GM21737 (cell line): ENCODE results near the gene SRSF4.

Experiments used
- ATAC-seq: cut with Tn5 transposase; IDR thresholded peaks from one replicate; pipeline ENCODE4 v1.9.1; 2021; ENCODE audit warnings: mild to moderate bottlenecking, moderate library complexity; ENCODE audit not compliant: unreplicated experiment

SRSF4 gene

GRCh38 chr1:29201595-29202051 is 19.9 kb upstream of the SRSF4 start:
- ATAC-seq = no peak

DNA sequence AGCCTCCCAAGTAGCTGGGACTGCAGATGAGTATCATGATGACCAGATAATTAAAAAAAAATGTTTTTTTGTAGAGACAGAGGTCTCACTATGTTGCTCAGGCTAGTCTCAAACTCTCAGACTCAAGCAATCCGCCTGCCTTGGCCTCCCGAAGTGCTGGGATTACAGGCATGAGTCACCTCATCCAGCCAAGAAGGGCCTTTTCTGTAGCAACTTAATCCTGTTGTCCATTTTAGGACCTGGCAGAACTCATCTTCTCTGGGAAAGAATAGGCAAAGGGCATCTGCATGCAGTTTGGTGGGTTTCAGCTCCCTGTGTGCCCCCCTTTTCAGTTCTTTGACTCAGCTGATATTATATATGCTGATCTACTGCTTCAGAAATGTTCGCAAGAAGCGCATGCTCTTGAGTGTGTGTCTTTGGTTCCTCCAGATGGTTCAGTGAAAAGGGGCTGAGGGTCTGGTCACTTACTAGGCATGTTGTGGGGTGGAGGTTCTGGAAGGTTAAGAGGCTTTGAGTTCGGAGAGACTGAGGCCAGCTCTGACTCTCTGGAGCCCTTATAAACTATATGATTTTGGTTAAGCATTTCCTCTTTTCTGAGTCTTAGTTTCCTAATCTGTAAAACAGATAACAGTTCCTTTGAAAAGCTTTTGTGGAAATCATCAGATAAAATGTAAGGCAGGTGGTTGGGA is 19.4 kb upstream of the SRSF4 start:
- no peak for ATAC-seq

DNA sequence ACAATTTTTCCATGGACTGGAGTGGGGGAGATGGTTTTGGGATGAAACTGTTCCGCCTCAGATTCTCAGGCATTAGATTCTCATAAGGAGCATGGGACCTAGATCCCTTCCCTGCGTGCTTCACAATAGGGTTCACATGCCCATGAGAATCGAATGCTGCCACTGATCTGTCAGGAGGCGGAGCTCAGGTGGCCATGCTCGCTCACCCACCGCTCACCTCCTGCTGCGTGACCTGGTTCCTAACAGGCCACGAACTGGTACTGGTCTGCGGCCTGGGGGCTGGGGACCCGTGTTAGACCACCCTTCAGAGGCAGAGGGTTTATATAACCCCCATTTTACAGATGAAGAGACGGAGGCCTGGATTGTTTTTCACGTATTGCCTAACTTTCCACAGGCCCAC is 16.3 kb upstream of the SRSF4 start:
- no peak for ATAC-seq

DNA sequence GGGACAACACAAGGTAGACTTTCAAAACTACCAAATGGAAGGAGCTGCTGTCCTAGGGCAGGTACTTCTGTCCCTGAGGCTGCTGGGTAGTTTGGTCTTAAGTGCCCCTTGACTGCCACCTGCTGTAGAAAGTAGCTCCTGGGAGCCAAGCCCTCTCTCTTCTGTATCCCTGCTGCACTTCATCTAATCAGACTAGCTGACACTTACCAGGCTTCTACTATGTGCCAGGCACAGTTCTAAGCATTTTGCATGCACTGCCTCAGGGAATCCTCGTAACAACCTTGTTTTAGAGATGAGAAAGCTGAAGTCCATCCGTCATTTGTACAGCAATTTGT is 15.9 kb upstream of the SRSF4 start:
- no peak for ATAC-seq

DNA sequence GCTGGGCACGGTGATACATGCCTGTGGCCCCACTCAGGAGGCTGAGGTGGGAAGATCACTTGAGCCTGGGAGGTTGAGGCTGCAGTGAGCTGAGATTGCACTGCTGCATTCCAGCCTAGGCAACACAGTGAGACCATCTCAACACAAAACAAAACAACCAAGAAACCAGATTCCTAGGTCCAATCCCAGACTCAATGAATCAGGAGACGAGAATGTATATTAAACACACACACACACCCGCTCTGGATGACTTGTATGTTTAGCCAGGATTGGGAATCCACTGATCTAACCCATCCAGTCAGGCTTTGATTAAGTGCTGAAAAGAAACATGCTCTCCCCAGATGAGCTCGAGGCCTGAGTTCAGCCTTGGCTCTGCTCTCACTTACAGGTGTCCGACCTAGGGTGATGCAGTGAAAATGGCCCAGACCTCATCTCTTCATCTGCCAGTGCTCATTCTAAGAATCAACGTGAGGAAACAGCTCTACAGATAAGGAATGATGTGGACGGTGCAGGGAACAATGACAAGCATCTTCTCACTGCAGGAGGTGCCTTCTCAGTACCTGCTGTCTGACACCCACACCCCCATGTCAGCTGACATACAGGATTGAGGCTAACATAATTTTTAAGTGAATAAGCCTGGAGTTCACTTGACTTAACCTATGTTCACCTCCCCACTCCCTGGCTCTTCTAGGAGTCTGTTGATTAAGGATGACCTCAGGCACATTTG is 15.3 kb upstream of the SRSF4 start:
- ATAC-seq = no peak

DNA sequence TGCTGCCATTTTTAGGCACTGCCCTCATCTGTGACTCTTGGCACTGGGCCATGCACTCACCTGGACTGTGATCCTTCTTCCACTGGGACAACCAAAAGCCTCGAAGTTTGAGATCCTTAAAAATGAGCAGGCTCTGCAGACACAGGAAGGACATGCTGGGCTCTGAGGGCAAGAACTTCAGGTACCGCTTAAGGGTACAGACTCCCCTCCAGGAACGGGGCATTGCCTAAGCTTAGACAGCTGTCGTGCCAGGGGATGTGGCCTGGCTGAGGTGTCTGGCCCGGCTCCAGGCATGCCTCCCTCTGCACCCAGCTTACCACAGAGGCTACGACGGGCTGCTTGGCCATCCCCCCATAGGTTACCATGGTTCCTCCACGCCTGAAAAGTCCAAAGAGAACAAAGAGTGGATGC is 14.2 kb upstream of the SRSF4 start:
- ATAC-seq = no peak

GRCh38 chr1:29193879-29194455 is 12.3 kb upstream of the SRSF4 start:
- no peak for ATAC-seq

- no peak for ATAC-seq
Measured at GRCh38 chr1:29190718-29191117, 9.0 kb upstream of the SRSF4 start.

DNA sequence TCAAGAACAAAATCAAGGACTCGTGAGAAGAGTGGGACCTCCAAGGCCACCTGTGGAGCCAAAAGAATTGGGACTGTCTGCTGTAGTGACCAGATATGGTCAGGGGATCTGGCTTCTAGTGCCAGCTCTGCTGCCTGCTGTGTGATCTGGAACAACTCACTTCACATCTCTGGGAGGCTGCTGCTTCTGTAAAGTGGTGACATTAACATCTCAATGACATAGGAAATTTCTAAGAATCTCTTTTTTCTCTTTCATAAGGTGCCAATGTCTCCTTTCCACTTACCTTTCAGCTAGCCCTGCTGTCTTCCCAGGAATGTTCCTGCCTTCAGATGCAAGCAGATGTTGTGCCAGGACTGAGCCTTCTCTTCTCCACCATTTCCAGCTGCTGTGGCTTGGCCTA is 5.0 kb upstream of the SRSF4 start:
- ATAC-seq = no peak

GRCh38 chr1:29186252-29186651 is 4.6 kb upstream of the SRSF4 start:
- no peak for ATAC-seq

- ATAC-seq = no peak
Measured at GRCh38 chr1:29183287-29183686, 1.6 kb upstream of the SRSF4 start.

DNA sequence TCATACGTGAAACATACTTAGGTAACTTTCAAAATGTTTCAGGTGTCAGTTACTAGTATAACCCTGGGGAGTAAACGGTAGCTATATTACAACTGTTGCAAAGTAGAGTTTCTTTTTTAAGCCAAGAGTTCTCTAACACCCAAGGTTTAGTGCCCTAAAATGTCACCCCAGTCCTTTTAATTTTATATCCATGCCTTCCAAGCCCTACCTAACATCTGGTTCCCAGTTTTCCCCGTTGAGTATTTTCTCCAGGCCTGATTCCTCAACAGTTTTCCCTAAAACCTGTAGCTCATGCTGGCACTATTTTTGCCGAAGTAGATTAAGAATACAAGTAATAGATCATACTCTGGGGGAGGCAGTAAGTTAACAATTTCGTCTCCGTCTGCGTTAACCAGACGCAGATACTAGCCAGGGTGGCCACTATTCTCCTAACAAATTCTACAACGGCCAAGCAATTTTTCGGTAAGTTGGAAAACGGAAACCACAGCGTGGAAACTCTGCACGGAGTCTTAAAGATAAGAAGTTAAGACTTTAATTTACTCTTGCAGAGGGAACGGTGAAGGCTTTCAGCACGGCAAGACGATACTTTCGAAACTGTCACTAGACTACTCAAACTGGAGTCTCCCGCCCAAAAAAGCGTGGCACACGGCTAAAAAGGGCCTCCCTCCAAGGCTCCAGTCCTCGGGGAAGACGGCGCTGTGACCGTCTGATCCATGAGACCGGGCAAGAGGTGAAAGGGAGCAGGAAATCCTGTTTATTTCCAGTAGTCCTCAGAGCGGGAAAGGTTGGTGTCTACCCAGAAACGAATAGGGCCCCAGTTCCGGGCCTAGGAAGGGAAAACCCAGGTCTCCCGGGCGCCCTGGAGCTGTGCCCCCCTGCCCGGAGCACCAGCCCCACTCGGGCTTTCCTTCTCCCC is 945 bp downstream of the SRSF4 start:
- ATAC-seq = no peak

GRCh38 chr1:29179641-29180184 is 2.0 kb downstream of the SRSF4 start:
- ATAC-seq = no peak

- no peak for ATAC-seq
Measured at GRCh38 chr1:29177022-29177705, 4.5 kb downstream of the SRSF4 start.

DNA sequence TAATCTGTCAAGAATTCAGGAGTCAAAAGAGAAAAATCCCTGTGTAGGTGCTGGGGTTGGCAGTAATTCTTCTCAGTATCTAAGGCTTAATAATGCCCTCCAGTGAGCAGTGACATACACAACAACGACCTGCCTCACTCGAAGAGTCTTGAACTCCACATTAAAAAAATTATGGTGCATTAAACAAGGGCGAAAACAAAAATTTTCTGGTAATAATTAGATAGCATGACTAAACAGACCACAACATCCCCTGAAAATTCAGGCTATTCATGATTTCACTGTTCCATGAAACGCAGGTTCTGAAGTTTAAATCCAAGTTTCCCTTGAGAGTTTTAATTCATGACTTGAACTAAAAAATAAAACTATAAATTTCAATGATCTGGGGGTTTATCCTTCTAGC is 5.1 kb downstream of the SRSF4 start:
- no peak for ATAC-seq

GRCh38 chr1:29172415-29172939 is 9.2 kb downstream of the SRSF4 start:
- no peak for ATAC-seq

DNA sequence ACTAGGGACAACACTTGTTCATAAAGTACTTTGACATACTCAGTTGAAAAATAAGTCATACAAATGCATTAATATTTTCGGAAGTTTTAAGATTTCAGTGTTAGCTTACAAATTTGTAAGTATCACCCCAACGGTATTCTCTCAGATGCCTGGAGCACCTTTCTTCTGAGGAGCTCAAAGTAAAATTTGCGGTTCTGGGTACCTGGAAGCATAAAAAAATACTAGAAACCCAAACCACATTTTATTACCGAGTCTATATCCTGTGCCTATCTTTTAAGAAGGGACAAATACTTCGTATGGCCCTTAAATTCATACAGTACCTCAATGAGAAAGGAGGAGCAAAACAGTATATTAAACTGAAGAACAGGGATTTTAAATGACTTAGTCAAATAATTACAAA is 10.2 kb downstream of the SRSF4 start:
- no peak for ATAC-seq

DNA sequence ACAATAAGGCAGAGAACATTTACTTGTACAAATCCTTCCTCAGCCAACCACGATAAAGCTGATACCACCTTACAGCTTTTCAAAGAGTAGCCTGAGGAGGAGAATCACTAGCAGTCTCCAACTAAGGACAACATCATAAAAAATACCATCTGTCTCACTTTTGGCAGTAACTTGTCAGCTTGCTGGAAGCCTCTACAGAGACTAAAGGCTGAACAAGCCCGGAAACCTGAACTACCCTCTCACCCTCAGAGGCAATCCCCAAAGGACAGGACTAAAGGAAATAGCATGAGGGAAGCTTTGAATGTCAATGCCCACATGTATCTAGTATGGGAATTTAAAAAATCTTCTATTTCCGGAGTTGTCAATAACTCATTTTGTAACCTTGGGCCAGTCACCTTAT is 10.6 kb downstream of the SRSF4 start:
- no peak for ATAC-seq

GRCh38 chr1:29169976-29170375 is 11.7 kb downstream of the SRSF4 start:
- no peak for ATAC-seq

DNA sequence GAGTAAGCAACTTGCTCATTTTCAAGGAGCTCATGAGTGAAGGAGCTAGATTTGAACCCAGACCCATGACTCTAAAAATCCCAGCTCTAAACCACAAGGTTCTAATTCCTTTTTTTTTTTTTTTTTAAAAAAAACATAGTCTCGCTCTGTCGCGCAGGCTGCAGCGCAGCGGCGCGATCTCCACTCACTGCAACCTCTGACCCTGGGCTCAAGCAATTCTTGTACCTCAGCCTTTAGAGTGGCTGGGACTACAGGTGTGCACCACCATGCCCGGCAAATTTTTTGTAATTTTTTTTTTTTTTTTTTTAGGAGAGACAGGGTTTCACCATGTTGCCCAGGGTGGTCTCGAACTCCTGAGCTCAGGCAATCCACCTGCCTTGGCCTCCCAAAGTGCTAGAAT is 13.8 kb downstream of the SRSF4 start:
- no peak for ATAC-seq
